Pancreas (tissue), 10 donors: ENCODE data around the gene DUOXA2. TPM values are rescaled to one million over a fixed set of nuclear protein-coding genes. Genes with fewer than 3 reads are reported as not detected.
A peak's percentile ranks its signal among the peaks of the same experiment; 100 is the strongest.

Experiments
- ATAC-seq, 4 donors: fragments of 200-7000 bp; cut with Tn5 transposase; one replicate each; pipeline versions ENCODE4 v1.8.0 to v1.9.1; 2020; ENCODE audit warnings: mild to moderate bottlenecking in 4 of 4, moderate library complexity in 4 of 4
- DNase-seq, 6 donors: peaks; one replicate each; pipeline ENCODE4 v3.0.0-alpha.2; 2020
- FAIRE-seq: peaks from 2 replicates; lab custom pipeline; 2012; peaks lifted over from hg19 to GRCh38; lab: Jason Lieb, UNC
- H3K27ac ChIP-seq, 4 donors: fragments of 200-600 bp; sonication (generic); 1 replicate in 3 of 4; 2 replicates in 1 of 4; pipeline versions ENCODE4 v1.5.0 to v1.8.0; 2020
- H3K27me3 ChIP-seq, 4 donors: fragments of 200-600 bp; one replicate each; pipeline ENCODE4 v1.8.0; 2021
- H3K36me3 ChIP-seq, 3 donors: fragments of 200-600 bp; sonication (generic) in 1 of 3; one replicate each; pipeline versions ENCODE4 v1.5.0 to v1.8.0; 2020 to 2021
- H3K4me1 ChIP-seq, 3 donors: fragments of 200-600 bp; one replicate each; pipeline ENCODE4 v1.8.0; 2021
- H3K4me3 ChIP-seq, 4 donors: fragments of 200-600 bp; sonication (generic) in 2 of 4; one replicate each; pipeline versions ENCODE4 v1.5.0 to v1.8.0; 2020 to 2021
- H3K9me3 ChIP-seq, 4 donors: fragments of 200-600 bp; one replicate each; pipeline ENCODE4 v1.8.0; 2021
- CTCF ChIP-seq, 4 donors: fragments of 200-600 bp; sonication (generic) in 3 of 4; IDR thresholded peaks; one replicate each; pipeline versions ENCODE4 v1.5.0 to v1.8.0; 2021; ENCODE audit warnings: antibody characterized with exemption in 4 of 4
- WGBS, 2 donors: extraction: QIAGEN DNeasy Blood & Tissue Kit; methylation state at CpG; one replicate each; pipeline ENCODE4 v1.1.7; 2013; 5-methylcytosine and 5-hydroxymethylcytosine counted together
- intact Hi-C, 3 donors: fragments of 100-400 bp; cut with DNase I; formaldehyde crosslinking; loops; one replicate each; pipeline versions ENCODE4 v1.11.1 to v1.14.2; 2022
- polyA plus RNA-seq, 2 donors: library from polyadenylated mRNA; stranded (reverse); fragments of 200-250 nt; gene quantifications; one replicate each; pipeline ENCODE4 v1.2.3, GENCODE V29; 2013
- total RNA-seq, 6 donors: library from RNA; stranded (reverse); fragmentation: NEBNext Ultra II Directional in 4 of 6; extraction: Animal tissue kit (Norgen Biotek cat#: 25700) in 4 of 6; gene quantifications; one replicate each; pipeline versions ENCODE4 v1.2.1 to v1.2.4, GENCODE V29; 2021 to 2023
- donor health status: healthy with polysubstance abuse.
- donor health status: DM: no; HTN: no; CAD: no; lungs with moderate emphysema.
- donor health status: DM: no; HTN: no; CAD: no.
- donor health status: control.
- donor health status: control.
- donor health status: Bipolar disorder and iron deficiency.
- donor health status: DM: yes; HTN: yes; CAD: no.
- donor health status: DM: no; HTN: no; CAD: no.
- donor health status: DM: no; HTN: no; CAD: no.
- donor health status: DM: yes; HTN: yes; CAD: no.

DUOXA2 gene
- total and polyA plus RNA-seq, 8 donors, result 0.16 to 17.0 (median 0.43) TPM; not detected in 3

- peaks cover 0 to 3% (median 0%) of the 10 kb centered on the region in 3 donors for H3K4me1 ChIP-seq
- DNase-seq (no peak), ATAC-seq (no peak), FAIRE-seq (no peak)
- no peak overlapping the region for H3K27ac ChIP-seq
- intact Hi-C loops, result no loop called here
- no peaks in the 10 kb centered on the region for H3K36me3 ChIP-seq
- no peak for TF ChIP-seq CTCF (IDR thresholded peaks at IDR 0.05)
- no peaks in the 10 kb centered on the region for H3K9me3 ChIP-seq
- no peak overlapping the region for H3K4me3 ChIP-seq
- H3K27me3 ChIP-seq, result peaks cover 0 to 15% (median 3%) of the 10 kb centered on the region in 4 donors
- 88 to 93% methylated on average over 10 of the region's 10 CpGs for WGBS, 2 donors
Observed at GRCh38 chr15:45107941-45108630, 6.0 kb upstream of the DUOXA2 start.

- H3K4me3 ChIP-seq, result no peak overlapping the region
- H3K27me3 ChIP-seq, result peaks cover 0 to 15% (median 3%) of the 10 kb centered on the region in 4 donors
- no peak for FAIRE-seq
- H3K4me1 ChIP-seq, result peaks cover 0 to 3% (median 0%) of the 10 kb centered on the region in 3 donors
- ATAC-seq, result no peak
- DNase-seq, result no peak
- no peak overlapping the region for H3K27ac ChIP-seq
- WGBS, 2 donors, result 63 to 71% methylated on average over 11 of the region's 11 CpGs
- no peaks in the 10 kb centered on the region for H3K36me3 ChIP-seq
- no peaks in the 10 kb centered on the region for H3K9me3 ChIP-seq
- intact Hi-C loops, result loop anchor here in 1 of 3 donors (10.0 kb wide), 1 partner anchor 156 kb away; the partner anchor contains the start of gene TERB2
- TF ChIP-seq CTCF (IDR thresholded peaks at IDR 0.05), result no peak
Observed at GRCh38 chr15:45110256-45110820, 3.8 kb upstream of the DUOXA2 start.

- peaks cover 0 to 3% (median 0%) of the 10 kb centered on the region in 3 donors for H3K4me1 ChIP-seq
- intact Hi-C loops, result loop anchor here in 1 of 3 donors (10.0 kb wide), 1 partner anchor 157 kb away; the partner anchor contains the start of gene TERB2
- FAIRE-seq (no peak), DNase-seq (no peak), ATAC-seq (peak in 2 of 4 donors; percentile 36 to 37)
- no peaks in the 10 kb centered on the region for H3K36me3 ChIP-seq
- H3K4me3 ChIP-seq, result peak overlapping the region in 1 of 4 donors; percentile 35
- no peak overlapping the region for H3K27ac ChIP-seq
- H3K27me3 ChIP-seq, result peaks cover 0 to 19% (median 3%) of the 10 kb centered on the region in 4 donors
- no peak for TF ChIP-seq CTCF (IDR thresholded peaks at IDR 0.05)
- WGBS, 2 donors, result 8 to 9% methylated on average over 56 to 71 of the region's 71 CpGs
- H3K9me3 ChIP-seq, result no peaks in the 10 kb centered on the region
Observed at GRCh38 chr15:45111390-45112142, 2.6 kb upstream of the DUOXA2 start.

- peak overlapping the region in 2 of 4 donors; percentile 5 to 35 for H3K4me3 ChIP-seq
- 10% methylated on average over 12 to 13 of the region's 13 CpGs for WGBS, 2 donors
- H3K27me3 ChIP-seq, result peaks cover 0 to 20% (median 7%) of the 10 kb centered on the region in 4 donors
- no peaks in the 10 kb centered on the region for H3K36me3 ChIP-seq
- DNase-seq (no peak), ATAC-seq (peak in 1 of 4 donors; percentile 3), FAIRE-seq (no peak)
- peaks cover 0 to 7% (median 0%) of the 10 kb centered on the region in 3 donors for H3K4me1 ChIP-seq
- TF ChIP-seq CTCF (IDR thresholded peaks at IDR 0.05), result no peak
- intact Hi-C loops, result loop anchor here in 1 of 3 donors (10.0 kb wide), 1 partner anchor 157 kb away; the partner anchor contains the start of gene TERB2
- no peak overlapping the region for H3K27ac ChIP-seq
- H3K9me3 ChIP-seq, result no peaks in the 10 kb centered on the region
Observed at GRCh38 chr15:45112143-45112590, 2.0 kb upstream of the DUOXA2 start.
